ENCODE measurements around the gene CRISPLD2. TPM values are rescaled to one million over a fixed set of nuclear protein-coding genes. Genes with fewer than 3 reads are reported as not detected.

CRISPLD2 gene
- total RNA-seq, 2 donors from 2014 or later = 58.4 to 76.4 TPM

- Histone ChIP-seq H3K9me3 (no peaks in the 10 kb centered on the region), H3K27me3 (no peaks in the 10 kb centered on the region), H3K4me1 (peaks cover 0 to 28% of the 10 kb centered on the region in 2 donors), H3K4me3 (no peak overlapping the region), H3K36me3 (peaks cover 4% of the 10 kb centered on the region), H3K27ac (no peak overlapping the region)
- TF ChIP-seq CTCF (IDR thresholded peaks at IDR 0.05) = no peak
- DNase-seq (ENCODE audit: low spot score) = no peak
These were observed 91.9 kb downstream of the CRISPLD2 start for GRCh38 chr16:84911486-84912216.

GRCh38 chr16:84913315-84913714, 93.5 kb downstream of the CRISPLD2 start:
- DNase-seq (ENCODE audit: low spot score) = peak; percentile 85
- no peaks in the 10 kb centered on the region for H3K9me3 ChIP-seq
- no peak overlapping the region for H3K4me3 ChIP-seq
- H3K36me3 ChIP-seq = no peaks in the 10 kb centered on the region
- H3K4me1 ChIP-seq = peaks cover 0 to 31% of the 10 kb centered on the region in 2 donors
- TF ChIP-seq CTCF (IDR thresholded peaks at IDR 0.05) = no peak
- H3K27me3 ChIP-seq = no peaks in the 10 kb centered on the region
- H3K27ac ChIP-seq = peak overlapping the region; percentile 73 to 80

GRCh38 chr16:84914273-84914672, 94.5 kb downstream of the CRISPLD2 start:
- Histone ChIP-seq H3K27ac (peak overlapping the region; percentile 73 to 80), H3K36me3 (no peaks in the 10 kb centered on the region), H3K4me3 (no peak overlapping the region), H3K4me1 (peaks cover 0 to 31% of the 10 kb centered on the region in 2 donors), H3K9me3 (no peaks in the 10 kb centered on the region), H3K27me3 (no peaks in the 10 kb centered on the region)
- no peak for TF ChIP-seq CTCF (IDR thresholded peaks at IDR 0.05)
- DNase-seq (ENCODE audit: low spot score) = no peak

GRCh38 chr16:84916178-84916577, 96.4 kb downstream of the CRISPLD2 start:
- Histone ChIP-seq H3K27me3 (no peaks in the 10 kb centered on the region), H3K4me1 (peaks cover 0 to 31% of the 10 kb centered on the region in 2 donors), H3K36me3 (no peaks in the 10 kb centered on the region), H3K27ac (no peak overlapping the region), H3K4me3 (no peak overlapping the region), H3K9me3 (no peaks in the 10 kb centered on the region)
- TF ChIP-seq CTCF (IDR thresholded peaks at IDR 0.05) = no peak
- DNase-seq (ENCODE audit: low spot score) = no peak

GRCh38 chr16:84916850-84917249, 97.1 kb downstream of the CRISPLD2 start:
- no peak for TF ChIP-seq CTCF (IDR thresholded peaks at IDR 0.05)
- Histone ChIP-seq H3K4me3 (no peak overlapping the region), H3K4me1 (peaks cover 0 to 38% of the 10 kb centered on the region in 2 donors), H3K27ac (no peak overlapping the region), H3K36me3 (no peaks in the 10 kb centered on the region), H3K9me3 (no peaks in the 10 kb centered on the region), H3K27me3 (no peaks in the 10 kb centered on the region)
- no peak for DNase-seq (ENCODE audit: low spot score)

GRCh38 chr16:84917492-84917891, 97.7 kb downstream of the CRISPLD2 start:
- peaks cover 0 to 44% of the 10 kb centered on the region in 2 donors for H3K4me1 ChIP-seq
- TF ChIP-seq CTCF (IDR thresholded peaks at IDR 0.05) = no peak

More at GRCh38 chr16:84917492-84917891, 97.7 kb downstream of the CRISPLD2 start:
- no peak for DNase-seq (ENCODE audit: low spot score)
- H3K27ac ChIP-seq = peak overlapping the region in 1 of 2 donors; percentile 52
- H3K36me3 ChIP-seq = no peaks in the 10 kb centered on the region
- no peaks in the 10 kb centered on the region for H3K27me3 ChIP-seq
- H3K4me3 ChIP-seq = no peak overlapping the region
- H3K9me3 ChIP-seq = no peaks in the 10 kb centered on the region
